Esophagus squamous epithelium (tissue), 4 donors: Measurements from ENCODE around the gene PRKAA2.

Experiments used
- CTCF ChIP-seq, 6 experiments: fragments of 450-650 bp in 4 of 6; fragments of 200-600 bp in 2 of 6; sonication (generic) in 2 of 6; IDR thresholded peaks; one replicate each; pipeline ENCODE4 v1.5.1; 2016 to 2019; ENCODE audit warnings: antibody characterized with exemption in 6 of 6, mild to moderate bottlenecking in 4 of 6, moderate library complexity in 4 of 6
- POLR2A ChIP-seq, 4 donors: fragments of 450-650 bp; IDR thresholded peaks; one replicate each; pipeline ENCODE4 v1.6.1; 2017; ENCODE audit warnings: antibody characterized with exemption in 4 of 4, mild to moderate bottlenecking in 4 of 4, moderate library complexity in 3 of 4

GRCh38 chr1:56660293-56660692 lies 15.2 kb downstream of the PRKAA2 start:
- TF ChIP-seq POLR2A (IDR thresholded peaks at IDR 0.05) (no peak), CTCF (IDR thresholded peaks at IDR 0.05) (no peak)
